Kidney (tissue), 14 donors: ENCODE results near the gene TSPAN14. TPM values are rescaled to one million over a fixed set of nuclear protein-coding genes. Genes with fewer than 3 reads are reported as not detected.

Experiments used
- DNase-seq, 5 donors: peaks; one replicate each; pipeline ENCODE4 v3.0.0-alpha.2; 2013 to 2020
- FAIRE-seq: peaks from 2 replicates; lab custom pipeline; 2012; peaks lifted over from hg19 to GRCh38; lab: Jason Lieb, UNC
- H3K27ac ChIP-seq, 2 donors: one replicate each; pipeline ENCODE4 v1.7.0; 2013; ENCODE audit warnings: low read depth in 2 of 2, low read length in 2 of 2, inconsistent platforms in 1 of 2
- H3K27me3 ChIP-seq: one replicate; pipeline ENCODE4 v1.7.1; 2013; ENCODE audit warnings: low read length, inconsistent platforms; ENCODE audit not compliant: control insufficient read depth, insufficient read depth
- H3K36me3 ChIP-seq, 3 donors: one replicate each; pipeline versions ENCODE4 v1.7.0 to v1.7.1; 2013; ENCODE audit warnings: low read length in 3 of 3, control low read depth in 1 of 3, inconsistent platforms in 1 of 3; ENCODE audit not compliant: insufficient read depth in 3 of 3, control insufficient read depth in 2 of 3
- H3K4me1 ChIP-seq, 3 donors: one replicate each; pipeline versions ENCODE4 v1.7.0 to v1.7.1; 2013; ENCODE audit warnings: low read length in 3 of 3, inconsistent platforms in 1 of 3, low read depth in 1 of 3; ENCODE audit not compliant: control insufficient read depth in 2 of 3, insufficient read depth in 2 of 3
- H3K4me3 ChIP-seq, 3 donors: one replicate each; pipeline versions ENCODE4 v1.7.0 to v1.8.1; 2013; ENCODE audit warnings: low read length in 3 of 3, control low read depth in 1 of 3, inconsistent platforms in 1 of 3
- H3K9ac ChIP-seq, 3 donors: one replicate each; pipeline versions ENCODE4 v1.7.0 to v1.7.1; 2013; ENCODE audit warnings: low read length in 3 of 3, control low read depth in 1 of 3, inconsistent platforms in 1 of 3
- H3K9me3 ChIP-seq, 3 donors: one replicate each; pipeline versions ENCODE4 v1.7.0 to v1.7.1; 2013; ENCODE audit warnings: low read length in 3 of 3, control low read depth in 1 of 3, inconsistent platforms in 1 of 3; ENCODE audit not compliant: control insufficient read depth in 2 of 3, insufficient read depth in 1 of 3
- CTCF ChIP-seq: IDR thresholded peaks from 3 replicates; pipeline ENCODE4 v1.5.1; 2012; ENCODE audit warnings: mild to moderate bottlenecking, moderate library complexity, borderline replicate concordance; ENCODE audit not compliant: insufficient read depth; ENCODE audit errors: extremely low read depth
- intact Hi-C: fragments of 100-400 bp; cut with DNase I; formaldehyde crosslinking; loops from one replicate; pipeline ENCODE4 v1.11.1; 2022
- polyA plus RNA-seq: library from polyadenylated mRNA; stranded (reverse); fragments of 350-450 nt; fragmentation: Illumina TruSeq; extraction: RNeasy Lipid Tissue Mini Kit (QIAGEN cat#74804); gene quantifications from one replicate; pipeline ENCODE4 v1.2.3, GENCODE V29; 2014; ENCODE audit warnings: low read depth, low replicate concordance; ENCODE audit not compliant: insufficient read depth
- total RNA-seq: library from RNA; stranded (reverse); fragmentation: NEBNext Ultra II Directional; extraction: Animal tissue kit (Norgen Biotek cat#: 25700); gene quantifications from one replicate; pipeline ENCODE4 v1.2.1, GENCODE V29; 2021
- donor health status: control.
- donor health status: control.
- donor health status: control.
- donor health status: control.
- donor health status: control.
- donor health status: DM: yes; HTN: yes; CAD: no.
- donor health status: Normal renal cell carcinoma (clear cell type).

Gene TSPAN14
- total and polyA plus RNA-seq, 2 donors from 2014 or later: 36.8 to 183 TPM

DNA sequence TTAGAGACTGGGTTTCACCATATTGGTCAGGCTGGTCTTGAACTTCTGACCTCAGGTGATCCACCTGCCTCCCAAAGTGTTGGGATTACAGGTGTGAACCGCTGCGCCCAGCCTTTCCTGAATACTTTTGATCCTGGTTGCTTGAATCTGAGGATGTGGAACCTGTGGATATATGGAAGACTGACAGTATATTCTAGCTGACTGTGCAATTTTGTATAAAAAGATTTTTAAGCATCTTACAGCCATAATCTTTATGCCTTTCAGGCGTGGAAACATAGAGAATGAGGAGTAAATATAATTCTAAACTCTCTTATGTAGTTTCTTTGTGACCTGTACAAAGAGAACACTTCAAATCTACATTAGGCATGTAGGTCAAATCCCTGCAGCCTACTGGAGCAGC, 16.2 kb downstream of the TSPAN14 start:
- Histone ChIP-seq H3K27me3 (no peaks in the 10 kb centered on the region), H3K9ac (no peak overlapping the region), H3K36me3 (peaks cover 2 to 5% (median 2%) of the 10 kb centered on the region in 3 donors), H3K4me3 (no peak overlapping the region), H3K9me3 (no peaks in the 10 kb centered on the region), H3K27ac (peak overlapping the region in 1 of 2 donors; percentile 9), H3K4me1 (peaks cover 3 to 62% (median 56%) of the 10 kb centered on the region in 3 donors)
- TF ChIP-seq CTCF: no peak
- no peak for DNase-seq
- no peak for FAIRE-seq
- intact Hi-C loops: no loop called here

GRCh38 chr10:80471001-80471400, 16.9 kb downstream of the TSPAN14 start:
- intact Hi-C loops: no loop called here
- peak overlapping the region; percentile 9 to 23 for H3K27ac ChIP-seq
- no peak overlapping the region for H3K9ac ChIP-seq
- no peaks in the 10 kb centered on the region for H3K9me3 ChIP-seq
- H3K4me3 ChIP-seq: no peak overlapping the region
- H3K27me3 ChIP-seq: no peaks in the 10 kb centered on the region
- FAIRE-seq (no peak), DNase-seq (peak in 1 of 5 donors; percentile 12)
- H3K36me3 ChIP-seq: peaks cover 2 to 5% (median 2%) of the 10 kb centered on the region in 3 donors
- TF ChIP-seq CTCF: no peak
- H3K4me1 ChIP-seq: peaks cover 0 to 56% (median 50%) of the 10 kb centered on the region in 3 donors

DNA sequence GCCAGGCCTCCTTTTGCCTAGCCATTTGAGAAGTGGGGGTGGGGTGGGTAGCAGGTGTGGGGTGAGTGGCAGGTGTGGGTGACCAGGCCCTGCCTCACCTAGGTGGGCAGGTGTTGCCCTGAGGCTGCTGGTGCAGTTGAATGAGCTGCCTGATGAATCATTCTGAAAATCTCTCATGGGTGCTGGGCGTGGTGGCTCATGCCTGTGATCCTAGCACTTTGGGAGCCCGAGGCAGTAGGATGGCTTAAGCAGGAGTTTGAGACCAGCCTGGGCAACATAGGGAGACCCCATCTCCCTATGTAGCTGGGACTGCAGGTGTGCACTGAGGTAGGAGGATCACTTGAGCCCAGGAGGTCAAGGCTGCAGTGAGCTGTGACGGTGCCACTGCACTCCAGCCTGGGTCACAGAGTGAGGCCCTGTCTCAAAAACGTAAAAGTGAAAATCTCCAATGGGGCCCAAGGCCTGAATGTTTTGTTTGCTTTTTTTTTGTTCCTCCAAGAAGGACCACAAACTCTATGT, 17.7 kb downstream of the TSPAN14 start:
- H3K9ac ChIP-seq: no peak overlapping the region
- no peak for FAIRE-seq
- no peak for TF ChIP-seq CTCF
- no peak overlapping the region for H3K4me3 ChIP-seq
- peaks cover 0 to 48% (median 47%) of the 10 kb centered on the region in 3 donors for H3K4me1 ChIP-seq
- no peaks in the 10 kb centered on the region for H3K27me3 ChIP-seq
- no peaks in the 10 kb centered on the region for H3K9me3 ChIP-seq
- intact Hi-C loops: no loop called here
- H3K36me3 ChIP-seq: peaks cover under 1 to 5% (median 2%) of the 10 kb centered on the region in 3 donors
- peak overlapping the region; percentile 9 to 23 for H3K27ac ChIP-seq
- DNase-seq: peak in 2 of 5 donors; percentile 21 to 89
